GM18907 (cell line): ENCODE data around the gene GCN1.
"Not testable (repeated sequence)": the region's sequence is repeated elsewhere in the genome, so short reads cannot be mapped to it uniquely, and the experiment has no call there.

ENCODE experiments used
- ATAC-seq: cut with Tn5 transposase; IDR thresholded peaks from one replicate; pipeline ENCODE4 v1.9.1; 2021; ENCODE audit warnings: mild to moderate bottlenecking, moderate library complexity; ENCODE audit not compliant: unreplicated experiment

The GCN1 gene, protein sequence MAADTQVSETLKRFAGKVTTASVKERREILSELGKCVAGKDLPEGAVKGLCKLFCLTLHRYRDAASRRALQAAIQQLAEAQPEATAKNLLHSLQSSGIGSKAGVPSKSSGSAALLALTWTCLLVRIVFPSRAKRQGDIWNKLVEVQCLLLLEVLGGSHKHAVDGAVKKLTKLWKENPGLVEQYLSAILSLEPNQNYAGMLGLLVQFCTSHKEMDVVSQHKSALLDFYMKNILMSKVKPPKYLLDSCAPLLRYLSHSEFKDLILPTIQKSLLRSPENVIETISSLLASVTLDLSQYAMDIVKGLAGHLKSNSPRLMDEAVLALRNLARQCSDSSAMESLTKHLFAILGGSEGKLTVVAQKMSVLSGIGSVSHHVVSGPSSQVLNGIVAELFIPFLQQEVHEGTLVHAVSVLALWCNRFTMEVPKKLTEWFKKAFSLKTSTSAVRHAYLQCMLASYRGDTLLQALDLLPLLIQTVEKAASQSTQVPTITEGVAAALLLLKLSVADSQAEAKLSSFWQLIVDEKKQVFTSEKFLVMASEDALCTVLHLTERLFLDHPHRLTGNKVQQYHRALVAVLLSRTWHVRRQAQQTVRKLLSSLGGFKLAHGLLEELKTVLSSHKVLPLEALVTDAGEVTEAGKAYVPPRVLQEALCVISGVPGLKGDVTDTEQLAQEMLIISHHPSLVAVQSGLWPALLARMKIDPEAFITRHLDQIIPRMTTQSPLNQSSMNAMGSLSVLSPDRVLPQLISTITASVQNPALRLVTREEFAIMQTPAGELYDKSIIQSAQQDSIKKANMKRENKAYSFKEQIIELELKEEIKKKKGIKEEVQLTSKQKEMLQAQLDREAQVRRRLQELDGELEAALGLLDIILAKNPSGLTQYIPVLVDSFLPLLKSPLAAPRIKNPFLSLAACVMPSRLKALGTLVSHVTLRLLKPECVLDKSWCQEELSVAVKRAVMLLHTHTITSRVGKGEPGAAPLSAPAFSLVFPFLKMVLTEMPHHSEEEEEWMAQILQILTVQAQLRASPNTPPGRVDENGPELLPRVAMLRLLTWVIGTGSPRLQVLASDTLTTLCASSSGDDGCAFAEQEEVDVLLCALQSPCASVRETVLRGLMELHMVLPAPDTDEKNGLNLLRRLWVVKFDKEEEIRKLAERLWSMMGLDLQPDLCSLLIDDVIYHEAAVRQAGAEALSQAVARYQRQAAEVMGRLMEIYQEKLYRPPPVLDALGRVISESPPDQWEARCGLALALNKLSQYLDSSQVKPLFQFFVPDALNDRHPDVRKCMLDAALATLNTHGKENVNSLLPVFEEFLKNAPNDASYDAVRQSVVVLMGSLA (N-terminal part only)

DNA sequence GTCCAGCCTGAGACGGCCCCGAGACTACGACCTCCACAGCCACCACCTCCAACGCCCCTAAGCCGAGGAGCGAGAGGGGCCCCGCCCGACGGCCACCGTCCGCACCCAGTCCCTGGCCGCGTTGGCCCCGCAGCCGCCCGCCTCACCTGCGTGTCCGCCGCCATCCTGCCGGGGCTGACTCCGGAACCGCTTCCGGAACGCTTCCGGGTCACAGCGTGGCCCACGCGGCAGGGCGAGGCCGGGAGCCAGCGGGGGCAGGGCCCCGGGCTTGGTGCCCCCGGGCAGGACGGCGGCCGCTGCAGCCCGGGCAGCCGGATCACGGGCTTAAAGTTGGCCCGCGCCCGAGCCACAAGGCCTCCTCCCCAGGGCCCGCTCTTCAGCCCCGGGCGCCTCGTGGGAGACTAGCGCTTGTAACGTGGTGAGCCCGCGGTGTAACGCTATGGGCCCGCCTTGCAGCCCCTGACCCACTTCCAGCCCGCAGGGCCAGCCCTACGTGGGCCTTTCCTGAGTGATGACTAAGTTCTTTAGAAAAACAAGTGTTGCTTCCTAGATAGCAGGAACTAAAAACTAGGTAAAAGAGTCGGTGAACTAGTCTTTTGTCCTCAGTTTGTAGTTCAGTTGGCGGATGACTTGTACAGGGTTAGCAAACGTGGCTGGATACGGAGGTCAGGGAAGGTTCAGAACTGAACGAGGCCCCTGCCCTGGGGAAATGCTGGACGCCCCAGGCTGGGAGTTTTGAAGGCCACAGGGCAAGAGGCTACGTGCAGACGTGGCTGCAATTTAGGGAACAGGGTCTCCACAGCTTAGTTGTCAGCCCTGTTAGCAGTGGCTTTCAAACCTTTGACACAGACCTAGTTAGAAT lies at the start of gene GCN1:
Gene GCN1, minus strand, starts transcription at position 182 of the 862 bp plus-strand sequence. Its CDS starts 18 bp downstream, at position 164.
- ATAC-seq: peak; percentile 79

DNA sequence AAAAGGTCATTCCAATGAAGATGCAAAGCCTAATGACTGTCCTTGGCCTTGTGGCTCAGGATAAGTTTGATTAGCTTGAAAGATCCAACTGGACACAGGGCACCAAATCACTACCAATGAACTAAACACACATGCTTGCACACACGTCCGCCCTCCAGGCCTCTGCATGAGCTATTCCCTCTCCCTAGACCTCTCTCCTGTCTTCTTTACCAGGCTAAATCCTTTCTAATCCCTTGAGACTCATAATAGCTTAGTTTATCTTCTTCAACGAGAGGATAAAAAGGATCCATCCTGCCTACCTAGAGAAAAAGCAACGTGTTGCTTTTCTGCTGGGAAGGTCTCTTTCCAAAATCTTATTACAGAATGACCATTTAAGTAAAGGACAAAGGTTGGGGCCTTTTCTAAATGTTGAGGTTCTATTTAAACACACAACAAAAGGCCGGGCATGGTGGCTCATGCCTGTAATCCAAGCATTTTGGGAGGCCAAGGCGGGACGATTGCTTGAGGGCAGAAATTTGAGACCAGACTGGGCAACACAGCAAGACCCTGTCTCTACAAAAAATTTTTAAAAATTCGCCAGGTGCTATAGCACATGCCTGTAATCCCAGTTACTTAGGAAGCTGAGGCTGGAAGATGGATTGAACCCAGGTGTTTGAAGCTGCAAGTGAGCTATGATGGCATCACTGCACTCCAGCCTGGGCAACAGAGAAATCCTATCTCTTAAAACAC lies 48.6 kb upstream of the GCN1 start:
- ATAC-seq: no peak

DNA sequence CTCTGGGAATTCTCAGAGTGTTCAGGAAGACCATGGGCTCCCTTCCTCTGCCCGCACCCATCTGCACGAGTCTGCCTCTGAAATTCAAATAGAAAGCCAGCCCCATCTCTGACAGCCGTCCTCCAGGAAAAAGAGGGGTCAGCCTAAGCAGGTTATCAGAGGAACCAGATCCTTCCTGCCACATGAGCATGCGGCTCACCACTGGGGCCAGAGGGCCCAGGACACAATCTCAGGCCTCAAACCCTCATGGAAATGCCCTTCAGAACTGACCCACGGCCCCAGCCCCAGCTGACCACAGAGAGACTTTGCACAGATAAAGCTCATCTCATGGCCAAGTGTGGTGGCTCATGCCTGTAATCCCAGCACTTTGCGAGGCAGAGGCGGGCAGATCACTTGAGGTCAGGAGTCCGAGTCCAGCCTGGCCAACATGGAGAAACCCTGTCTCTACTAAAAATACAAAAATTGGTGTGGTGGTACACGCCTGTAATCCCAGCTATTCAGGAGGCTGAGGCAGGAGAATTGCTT lies 47.8 kb upstream of the GCN1 start:
- ATAC-seq: no peak

DNA sequence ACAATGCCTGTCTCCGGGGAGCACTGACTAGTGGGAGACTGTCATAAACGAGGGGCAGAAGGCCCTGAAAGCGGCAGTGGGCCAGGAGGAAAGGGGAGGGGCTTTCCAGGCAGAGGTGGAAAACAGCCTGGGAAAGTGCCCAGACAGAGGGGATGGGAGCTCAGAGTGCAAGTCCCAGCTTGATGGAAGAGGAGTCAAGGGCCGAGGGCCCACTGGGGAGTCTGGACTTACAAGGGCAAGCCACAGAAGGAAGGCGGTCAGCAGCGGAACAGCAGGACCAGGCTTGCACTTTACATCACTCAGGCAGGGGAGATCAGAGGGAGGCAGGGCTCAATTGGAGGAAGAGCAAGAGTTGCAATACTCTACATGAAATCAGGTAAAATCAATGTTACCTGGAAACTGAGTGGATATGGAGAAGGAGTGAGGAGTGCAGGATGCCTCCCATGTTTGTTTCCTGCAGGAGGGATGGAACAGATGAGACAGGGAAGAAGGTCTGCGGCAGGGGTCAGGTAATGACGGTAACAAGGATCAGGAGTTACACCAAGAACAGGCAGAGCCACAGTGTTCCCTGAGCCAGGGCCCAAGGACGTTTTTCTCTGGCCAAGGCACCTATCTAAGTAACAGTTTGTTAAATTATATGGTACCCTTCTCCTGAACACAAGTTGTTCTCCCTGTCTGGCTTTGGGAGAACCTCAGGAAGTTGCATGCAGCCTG lies 47.2 kb upstream of the GCN1 start:
- ATAC-seq: no peak

DNA sequence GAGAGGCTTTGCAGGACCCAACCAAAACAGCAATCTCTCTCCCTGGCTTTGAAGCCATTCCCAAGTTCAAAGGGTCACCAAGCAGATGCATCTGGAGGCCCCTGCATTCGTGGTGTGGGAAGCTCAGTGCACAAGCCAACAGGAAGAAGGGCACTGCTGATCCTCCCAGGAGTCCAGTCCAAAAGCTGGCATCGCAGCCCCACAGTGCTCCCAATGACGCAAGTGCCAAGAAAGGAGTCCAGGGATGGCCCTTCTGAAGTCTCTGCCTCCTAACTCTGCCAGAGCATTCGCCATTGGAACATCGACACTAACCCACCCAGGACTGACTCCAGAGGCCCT lies 45.9 kb upstream of the GCN1 start:
- no peak for ATAC-seq

DNA sequence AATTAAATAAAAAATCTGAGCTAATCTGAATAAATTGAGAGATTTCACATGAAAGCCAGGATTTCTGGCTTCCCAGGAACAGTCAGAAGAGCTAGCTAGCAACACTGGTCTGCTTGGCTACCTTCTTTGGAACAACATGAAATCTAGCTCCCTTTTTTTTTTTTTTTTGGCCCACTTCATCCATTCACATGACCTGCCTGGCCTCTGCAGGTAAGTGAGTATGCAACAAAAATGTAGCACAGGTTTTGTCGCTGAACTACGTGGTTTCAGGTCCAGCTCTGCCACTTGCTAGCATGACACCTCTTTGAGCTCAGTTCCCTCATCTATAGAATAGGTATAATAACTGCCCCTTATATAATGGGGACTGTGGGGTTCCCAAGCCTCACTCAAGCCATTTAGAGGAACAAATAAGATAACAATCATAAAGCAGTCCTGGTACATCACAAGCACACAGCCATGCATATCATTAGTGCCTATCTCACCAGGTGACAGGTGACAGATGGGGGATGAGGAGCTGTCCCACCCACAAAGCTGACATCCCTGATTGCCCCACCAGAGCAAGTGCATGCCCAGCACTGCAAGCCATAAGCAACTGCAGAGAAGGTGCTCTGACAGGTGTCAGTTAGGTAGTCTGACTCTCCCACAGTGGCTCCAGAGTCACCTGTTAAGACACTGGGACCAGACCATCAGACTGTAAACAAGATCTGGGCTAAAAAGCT lies 45.4 kb upstream of the GCN1 start:
- no peak for ATAC-seq

DNA sequence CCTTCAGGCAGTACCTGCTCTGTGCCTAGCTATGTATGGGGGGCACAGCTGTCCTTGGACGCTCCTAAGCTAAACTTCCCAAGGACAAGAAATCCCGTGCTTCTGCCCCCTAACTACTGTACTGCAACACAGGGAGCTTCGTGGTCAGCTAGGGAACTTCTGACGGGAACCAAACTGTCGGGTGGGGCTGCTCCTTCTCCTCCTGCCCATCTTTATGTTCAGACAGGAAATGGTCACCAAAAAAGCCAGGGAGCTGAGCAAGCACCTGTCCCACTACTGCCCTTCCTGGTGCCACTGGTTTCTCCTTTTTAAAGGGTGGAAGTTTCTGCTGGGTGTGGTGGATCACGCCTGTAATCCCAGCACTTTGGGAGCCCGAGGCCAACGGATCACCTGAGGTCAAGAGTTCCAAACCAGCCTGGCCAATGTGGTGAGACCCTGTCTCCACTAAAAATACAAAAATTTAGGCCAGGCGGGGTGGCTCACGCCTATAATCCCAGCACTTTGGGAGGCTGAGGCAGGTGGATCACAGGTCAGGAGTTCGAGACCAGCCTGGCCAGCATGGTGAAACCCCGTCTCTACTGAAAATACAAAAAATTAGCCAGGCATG lies 44.4 kb upstream of the GCN1 start:
- ATAC-seq: no peak

DNA sequence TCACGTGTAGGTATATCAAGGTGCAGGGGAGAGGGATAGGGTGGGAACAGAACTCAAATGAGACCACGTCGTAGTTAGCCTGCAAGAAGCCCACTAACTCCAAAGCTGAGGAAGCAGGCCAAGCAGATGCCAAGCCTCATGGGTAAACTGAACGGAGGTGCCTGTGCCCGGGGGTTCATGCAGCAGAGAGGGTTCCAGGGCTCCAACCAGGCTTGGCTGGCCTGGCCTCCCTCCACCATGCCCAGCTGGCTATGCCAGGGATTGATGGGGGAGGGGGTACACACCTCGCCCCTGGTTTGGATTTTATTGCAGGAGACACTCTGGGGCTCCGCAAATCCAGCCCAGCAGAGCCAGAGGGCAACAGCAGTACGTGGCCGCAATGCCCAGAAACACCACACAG lies 43.7 kb upstream of the GCN1 start:
- ATAC-seq: no peak

DNA sequence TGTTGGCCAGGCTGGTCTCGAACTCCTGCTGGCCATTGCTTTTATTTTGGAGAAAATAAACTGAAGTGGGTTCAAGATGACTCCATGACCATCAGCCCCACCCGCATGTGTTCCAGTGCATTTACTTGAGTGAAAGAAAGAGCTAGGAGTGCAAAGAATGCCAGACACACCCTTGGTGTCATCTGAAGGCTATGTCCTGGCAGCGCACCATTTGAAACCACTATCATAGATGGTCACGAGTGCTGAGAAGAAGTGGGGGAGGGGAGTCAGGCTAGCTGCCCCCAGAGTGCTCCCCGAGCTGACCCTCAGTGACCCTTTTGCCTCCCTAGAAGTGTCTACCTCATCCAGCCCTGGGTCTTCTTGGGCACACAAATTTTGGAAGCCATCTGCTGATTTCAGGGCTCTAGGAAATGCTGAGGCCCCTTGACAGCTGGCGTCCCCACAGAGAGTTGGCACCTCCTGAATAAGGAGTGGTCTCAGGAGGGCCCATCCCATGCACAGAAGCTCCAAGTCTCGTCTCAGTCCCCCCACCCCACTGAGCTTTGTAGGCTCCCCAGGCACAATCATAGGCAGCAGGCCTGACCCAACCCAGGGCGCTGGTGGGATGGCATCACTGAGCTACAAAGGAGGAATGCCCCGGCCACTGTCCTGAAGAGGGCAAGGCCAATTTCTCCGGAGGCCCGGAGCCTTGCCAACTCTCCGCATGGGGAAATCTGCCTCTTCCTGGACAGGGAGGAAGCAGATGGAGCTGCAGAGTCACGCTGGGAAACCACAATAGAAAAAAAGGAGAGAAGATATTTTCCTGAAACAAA lies 43.1 kb upstream of the GCN1 start:
- no peak for ATAC-seq

DNA sequence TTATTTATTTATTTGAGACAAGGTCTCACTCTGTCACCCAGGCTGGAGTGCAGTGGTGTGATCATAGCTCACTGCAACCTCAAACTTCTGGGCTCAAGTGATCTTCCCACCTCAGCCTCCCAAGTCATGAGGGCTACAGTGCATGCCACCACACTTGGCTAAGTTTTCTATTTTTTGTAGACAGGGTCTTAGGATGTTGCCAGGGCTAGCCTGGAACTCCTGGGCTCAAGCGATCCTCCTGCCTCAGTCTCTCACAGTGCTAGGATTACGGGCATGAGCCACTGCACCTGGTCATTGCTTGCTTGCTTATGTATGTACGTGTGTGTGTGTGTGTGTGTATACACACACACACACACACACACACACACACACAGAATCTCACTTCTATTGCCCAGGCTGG lies 42.3 kb upstream of the GCN1 start:
- not testable (repeated sequence) for ATAC-seq

DNA sequence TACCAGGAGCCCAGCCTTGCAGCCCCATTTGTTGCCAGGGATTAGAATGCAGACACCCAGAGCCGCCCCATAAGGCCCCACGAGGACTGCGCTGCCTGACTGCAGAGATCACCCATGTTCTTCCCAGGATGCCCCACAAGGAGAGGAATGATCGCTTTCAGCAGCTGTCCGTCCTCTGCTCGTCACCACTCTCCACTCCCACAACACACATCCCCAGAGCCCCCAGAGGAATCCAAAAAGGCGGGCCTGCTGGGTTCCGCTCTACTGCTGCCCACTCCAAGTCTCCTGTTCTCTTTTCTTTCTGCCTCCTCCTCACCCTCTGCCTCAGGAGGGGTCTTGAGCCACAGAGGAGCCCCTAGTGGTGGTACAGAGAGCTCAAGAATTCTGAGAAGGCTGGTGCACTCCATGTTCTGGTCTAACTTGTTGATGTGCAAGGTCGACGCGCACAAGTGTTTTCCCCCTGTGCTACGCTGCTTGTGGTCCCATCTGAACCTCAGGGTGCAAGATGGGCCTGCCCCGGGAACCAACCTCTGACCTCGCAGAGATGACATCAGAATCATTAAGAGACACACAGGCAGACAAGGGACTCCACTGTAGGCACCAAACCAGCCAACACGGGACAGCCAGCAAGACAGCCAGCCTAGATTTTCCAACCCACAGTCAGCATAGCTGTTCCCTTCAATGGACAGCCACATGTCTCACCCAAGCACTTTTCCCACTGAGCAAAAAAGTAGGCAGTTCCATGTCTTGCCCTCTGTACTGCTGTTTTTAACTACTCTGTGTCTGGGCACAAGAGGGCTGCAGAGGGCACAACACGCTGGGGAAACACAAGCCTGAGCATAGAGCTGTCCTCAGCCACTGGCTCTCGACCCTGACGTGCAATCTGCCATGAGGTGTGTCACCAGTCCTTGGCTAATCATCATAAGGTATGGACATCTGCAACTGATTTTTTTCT lies 41.1 kb upstream of the GCN1 start:
- ATAC-seq: no peak

DNA sequence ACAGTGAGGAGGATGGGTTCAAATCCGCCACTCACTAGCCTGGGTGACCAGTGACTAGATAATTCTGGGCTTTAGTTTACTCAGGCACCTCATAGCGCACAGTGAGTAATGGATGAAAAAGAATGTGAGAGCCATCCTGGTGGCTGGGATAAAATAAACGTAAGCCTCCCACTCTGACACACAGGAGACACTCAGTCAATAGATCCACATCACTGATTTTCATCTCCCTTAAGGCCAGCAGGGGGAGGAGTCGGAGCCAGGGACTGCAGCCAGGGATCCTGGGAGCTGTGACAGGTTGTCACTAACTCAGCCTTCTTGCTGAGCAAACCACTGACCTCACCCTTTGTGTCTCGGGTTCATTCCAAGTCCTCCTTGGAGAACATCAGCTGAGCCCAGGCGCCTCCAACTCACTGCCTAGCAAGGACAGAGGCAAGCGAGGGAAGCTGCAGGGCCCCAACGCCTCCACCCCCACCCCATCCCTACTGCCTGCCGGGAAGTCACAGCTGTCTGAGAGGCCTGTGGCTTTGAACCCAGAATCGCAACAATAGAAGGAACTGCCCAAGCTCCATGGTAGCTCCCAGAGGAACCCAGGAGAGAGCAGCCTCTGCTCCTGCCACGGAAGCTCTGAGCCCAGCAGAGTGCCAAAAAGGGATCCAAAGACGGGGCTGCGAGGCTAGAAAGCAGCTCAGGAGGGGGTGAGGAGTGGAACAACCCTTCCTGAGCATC lies 40.3 kb upstream of the GCN1 start:
- no peak for ATAC-seq

DNA sequence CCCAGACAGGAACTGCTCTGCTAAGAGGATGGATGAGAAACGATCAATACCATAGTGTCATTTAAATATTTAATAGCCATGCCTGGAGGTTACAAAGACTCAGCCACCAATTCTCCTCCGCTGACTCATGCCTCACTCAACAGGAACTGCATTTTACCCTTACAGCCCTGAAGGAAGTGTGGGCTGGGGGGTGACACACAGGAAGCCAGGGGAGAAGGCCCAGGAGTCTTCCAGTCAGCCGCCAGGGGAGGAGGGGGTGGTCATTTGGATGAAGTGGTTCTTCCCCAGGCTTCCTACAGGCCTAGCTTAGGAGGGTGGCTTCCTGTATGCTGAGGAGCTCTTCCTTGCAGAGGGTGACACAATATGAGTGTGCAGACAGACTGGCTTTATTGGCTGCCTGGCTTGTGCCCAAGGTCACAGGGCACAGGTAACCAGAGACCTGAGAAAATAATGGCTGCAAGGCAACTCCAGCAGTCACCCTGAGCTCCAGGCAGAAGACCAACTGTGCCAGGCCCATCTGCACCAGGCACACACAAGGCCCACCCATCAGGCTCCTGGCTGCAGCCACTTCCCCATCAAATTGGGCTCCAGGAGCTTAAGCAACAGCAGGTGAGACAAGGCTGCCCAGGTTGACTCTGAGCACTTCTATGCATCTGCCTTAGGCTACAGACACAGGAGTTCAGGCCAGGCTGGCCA lies 36.9 kb upstream of the GCN1 start:
- ATAC-seq: no peak

DNA sequence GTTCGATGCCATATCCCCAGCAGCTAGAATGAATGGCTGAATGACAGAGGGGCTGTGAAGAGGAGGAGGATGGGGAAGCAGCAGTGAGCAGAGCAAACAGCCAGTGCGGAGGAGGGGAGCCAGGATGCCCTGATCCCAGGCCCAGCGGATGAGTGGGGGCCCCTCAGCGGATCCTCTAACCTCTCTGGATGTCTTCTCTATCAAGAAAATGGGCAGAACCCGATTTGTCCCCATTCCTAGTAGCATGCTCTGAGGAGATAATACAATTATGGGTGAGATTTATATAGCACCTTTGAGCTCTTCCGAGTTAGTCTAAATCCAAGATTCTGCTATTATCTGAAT lies 36.4 kb upstream of the GCN1 start:
- ATAC-seq: no peak
